Activated effector memory CD4-positive, alpha-beta T cell treated with Interleukin-2 at 50 U/mL for 16 hours (primary cell): ENCODE data around the gene PRKCSH.
"Not testable (repeated sequence)": the region's sequence is repeated elsewhere in the genome, so short reads cannot be mapped to it uniquely, and the experiment has no call there.

Source experiments
- DNase-seq: peaks from one replicate; pipeline ENCODE4 v3.0.0-alpha.2; 2020

Gene PRKCSH

GRCh38 chr19:11451327-11451870, 16.0 kb downstream of the PRKCSH start:
- no peak for DNase-seq

- DNase-seq: no peak
Measured at GRCh38 chr19:11451871-11452619, 16.6 kb downstream of the PRKCSH start.

GRCh38 chr19:11452620-11453310, 17.3 kb downstream of the PRKCSH start:
- DNase-seq: no peak

- DNase-seq: no peak
Measured at GRCh38 chr19:11453468-11454341, 18.3 kb downstream of the PRKCSH start.

- DNase-seq: not testable (repeated sequence)
Measured at GRCh38 chr19:11455233-11455554, 19.8 kb downstream of the PRKCSH start.

- no peak for DNase-seq
Measured at GRCh38 chr19:11456659-11457058, 21.2 kb downstream of the PRKCSH start.

- DNase-seq: no peak
Measured at GRCh38 chr19:11457115-11457514, 21.7 kb downstream of the PRKCSH start.

- DNase-seq: no peak
Measured at GRCh38 chr19:11457831-11458230, 22.4 kb downstream of the PRKCSH start.

- DNase-seq: no peak
Measured at GRCh38 chr19:11458236-11458900, 22.9 kb downstream of the PRKCSH start.

GRCh38 chr19:11458912-11459311, 23.5 kb downstream of the PRKCSH start:
- not testable (repeated sequence) for DNase-seq

GRCh38 chr19:11460207-11460606, 24.8 kb downstream of the PRKCSH start:
- DNase-seq: no peak

- no peak for DNase-seq
Measured at GRCh38 chr19:11461453-11461852, 26.0 kb downstream of the PRKCSH start.

- no peak for DNase-seq
Measured at GRCh38 chr19:11463391-11463790, 28.0 kb downstream of the PRKCSH start.

GRCh38 chr19:11464333-11465265, 29.2 kb downstream of the PRKCSH start:
- no peak for DNase-seq

- no peak for DNase-seq
Measured at GRCh38 chr19:11465600-11465999, 30.2 kb downstream of the PRKCSH start.

GRCh38 chr19:11468266-11468845, 32.9 kb downstream of the PRKCSH start:
- DNase-seq: not testable (repeated sequence)

GRCh38 chr19:11473725-11474124, 38.3 kb downstream of the PRKCSH start:
- no peak for DNase-seq

- DNase-seq: not testable (repeated sequence)
Measured at GRCh38 chr19:11475343-11475742, 39.9 kb downstream of the PRKCSH start.

- no peak for DNase-seq
Measured at GRCh38 chr19:11475861-11476260, 40.4 kb downstream of the PRKCSH start.

- DNase-seq: no peak
Measured at GRCh38 chr19:11478167-11479089, 43.0 kb downstream of the PRKCSH start.
